GM21825 (cell line): ENCODE results near the gene KERA.

Source experiments
- ATAC-seq: cut with Tn5 transposase; IDR thresholded peaks from one replicate; pipeline ENCODE4 v1.9.1; 2021; ENCODE audit warnings: mild to moderate bottlenecking, moderate library complexity; ENCODE audit not compliant: unreplicated experiment

Gene KERA

DNA sequence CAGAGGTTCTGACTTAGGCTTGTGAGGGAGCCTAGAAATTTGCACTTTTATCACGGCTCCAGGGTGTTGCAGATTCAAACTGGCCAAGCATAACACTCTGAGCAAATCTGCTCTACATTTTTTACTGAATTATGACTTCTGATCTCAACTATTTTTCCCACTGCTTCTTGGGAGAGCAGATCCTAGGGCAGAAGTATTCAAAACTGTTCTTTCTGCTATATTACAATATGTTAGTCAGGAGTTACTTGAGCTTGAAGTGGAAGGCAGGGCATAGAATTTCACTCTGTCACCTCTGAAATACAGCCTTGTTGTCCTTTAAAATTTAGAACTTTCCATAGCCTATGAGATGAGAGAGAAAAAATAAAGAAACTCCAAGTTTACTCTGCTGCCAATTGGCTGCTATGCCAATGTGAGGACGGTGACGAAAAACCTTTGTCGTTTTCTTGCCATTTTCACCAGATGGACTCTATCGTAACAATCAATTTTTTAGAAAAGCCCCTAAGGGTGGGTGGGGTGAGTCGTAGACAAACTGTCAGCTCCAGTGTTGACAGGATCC lies 16.4 kb upstream of the KERA start:
- ATAC-seq: no peak

GRCh38 chr12:91073426-91073825 lies 15.6 kb upstream of the KERA start:
- no peak for ATAC-seq

GRCh38 chr12:91072931-91073330 lies 15.1 kb upstream of the KERA start:
- no peak for ATAC-seq

GRCh38 chr12:91070936-91071335 lies 13.1 kb upstream of the KERA start:
- no peak for ATAC-seq

GRCh38 chr12:91065396-91065795 lies 7.6 kb upstream of the KERA start:
- no peak for ATAC-seq

GRCh38 chr12:91064640-91065039 lies 6.8 kb upstream of the KERA start:
- no peak for ATAC-seq

DNA sequence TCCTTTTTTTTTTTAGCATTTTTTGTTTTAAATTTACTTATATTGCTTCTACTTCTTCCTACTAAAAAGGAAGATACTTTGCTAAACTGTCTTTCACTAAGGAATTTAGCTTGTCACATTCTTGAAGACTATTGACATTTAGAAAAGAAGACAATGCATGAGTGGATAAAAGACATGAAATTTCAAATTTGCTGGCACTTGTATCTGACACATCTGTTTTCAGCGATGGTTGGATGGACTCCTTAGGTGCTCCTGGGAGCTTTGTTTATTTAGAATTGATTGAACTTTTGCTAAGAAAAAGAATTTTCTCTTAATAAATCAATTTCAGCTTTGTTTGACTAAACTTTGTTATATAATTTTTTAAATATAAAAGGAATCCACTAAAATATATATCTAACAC lies 3.3 kb upstream of the KERA start:
- ATAC-seq: no peak

DNA sequence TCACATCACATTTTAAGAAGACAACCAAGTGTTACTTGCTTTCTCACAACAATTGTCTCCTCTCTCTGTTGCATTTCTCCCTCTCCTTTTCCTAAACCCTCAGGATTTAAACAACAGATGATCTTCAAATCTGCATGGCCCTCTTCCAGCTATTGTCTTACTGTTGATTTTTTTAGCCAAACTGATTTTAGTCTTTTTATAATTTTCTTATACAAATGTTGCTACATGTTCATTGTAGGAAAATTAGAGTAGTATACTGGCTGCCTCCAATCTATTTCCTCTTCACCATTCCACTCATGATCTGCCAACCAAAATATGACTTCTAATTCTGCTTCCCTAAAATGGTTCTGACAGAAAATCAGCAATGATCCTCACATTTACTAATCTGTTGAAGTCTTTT lies 1.4 kb upstream of the KERA start:
- no peak for ATAC-seq

- no peak for ATAC-seq
Observed at GRCh38 chr12:91058786-91059185, 962 bp upstream of the KERA start.

GRCh38 chr12:91056488-91056887 lies 1.3 kb downstream of the KERA start:
- no peak for ATAC-seq

GRCh38 chr12:91055976-91056375 lies 1.8 kb downstream of the KERA start:
- no peak for ATAC-seq

GRCh38 chr12:91053951-91054715 lies 3.7 kb downstream of the KERA start:
- ATAC-seq: no peak

DNA sequence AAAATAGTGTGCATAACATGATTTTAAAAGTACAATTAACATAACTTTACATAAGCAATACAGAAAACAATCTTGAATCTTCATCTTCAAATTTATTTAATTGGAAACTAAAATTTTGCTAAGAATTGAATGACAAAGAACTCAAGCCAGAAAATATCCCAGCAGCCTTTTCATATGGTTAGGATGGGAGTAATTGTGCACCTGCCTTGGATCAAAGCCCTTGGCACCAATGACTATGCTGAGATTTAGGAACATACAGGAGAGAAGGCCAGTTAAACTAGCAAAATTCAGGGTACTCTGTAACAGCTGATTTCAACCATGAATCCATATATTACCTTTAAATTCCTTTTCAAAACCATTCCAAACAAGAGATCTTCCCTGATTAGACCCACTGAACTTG lies 5.8 kb downstream of the KERA start:
- ATAC-seq: no peak

DNA sequence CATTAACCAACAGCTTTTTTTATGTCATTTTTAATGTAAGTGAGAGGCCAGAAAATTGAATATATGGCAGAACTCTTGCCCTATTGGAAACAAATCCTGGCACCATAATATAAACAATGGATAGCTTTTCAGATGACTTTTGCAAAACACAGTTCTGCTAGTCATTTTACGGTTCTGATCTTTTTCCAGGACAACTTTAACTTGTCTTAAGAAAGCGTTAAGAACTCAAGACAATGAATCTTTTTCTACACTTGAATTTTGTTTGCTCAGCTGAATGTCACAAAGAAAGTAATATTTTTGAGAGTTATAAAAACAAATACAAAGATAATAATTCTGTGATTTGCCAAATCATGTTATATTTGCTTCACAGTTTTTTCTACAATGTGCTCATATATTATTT lies 13.2 kb downstream of the KERA start:
- ATAC-seq: no peak

GRCh38 chr12:91043408-91043807 lies 14.4 kb downstream of the KERA start:
- no peak for ATAC-seq

- no peak for ATAC-seq
Observed at GRCh38 chr12:91040096-91040755, 17.6 kb downstream of the KERA start.

- ATAC-seq: no peak
Observed at GRCh38 chr12:91037276-91037675, 20.5 kb downstream of the KERA start.

DNA sequence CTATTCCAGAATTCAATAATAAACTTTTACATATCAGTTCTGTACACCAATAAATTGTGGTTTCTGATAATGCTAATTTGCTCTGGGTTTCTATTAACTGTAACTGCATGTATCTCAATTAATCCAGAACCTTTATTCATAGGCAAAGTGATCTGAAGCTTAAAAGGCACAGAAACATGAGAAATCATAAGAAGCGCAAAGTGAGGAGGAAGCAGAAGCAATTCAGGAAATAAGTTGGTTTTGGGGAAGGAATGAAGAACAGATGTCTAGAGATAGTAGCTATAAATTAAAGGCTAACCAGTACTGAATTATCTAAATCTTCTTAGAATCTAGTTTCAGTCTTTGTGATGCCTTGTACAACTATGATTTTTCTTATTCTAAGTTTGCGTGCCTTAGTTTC lies 24.6 kb downstream of the KERA start:
- no peak for ATAC-seq

DNA sequence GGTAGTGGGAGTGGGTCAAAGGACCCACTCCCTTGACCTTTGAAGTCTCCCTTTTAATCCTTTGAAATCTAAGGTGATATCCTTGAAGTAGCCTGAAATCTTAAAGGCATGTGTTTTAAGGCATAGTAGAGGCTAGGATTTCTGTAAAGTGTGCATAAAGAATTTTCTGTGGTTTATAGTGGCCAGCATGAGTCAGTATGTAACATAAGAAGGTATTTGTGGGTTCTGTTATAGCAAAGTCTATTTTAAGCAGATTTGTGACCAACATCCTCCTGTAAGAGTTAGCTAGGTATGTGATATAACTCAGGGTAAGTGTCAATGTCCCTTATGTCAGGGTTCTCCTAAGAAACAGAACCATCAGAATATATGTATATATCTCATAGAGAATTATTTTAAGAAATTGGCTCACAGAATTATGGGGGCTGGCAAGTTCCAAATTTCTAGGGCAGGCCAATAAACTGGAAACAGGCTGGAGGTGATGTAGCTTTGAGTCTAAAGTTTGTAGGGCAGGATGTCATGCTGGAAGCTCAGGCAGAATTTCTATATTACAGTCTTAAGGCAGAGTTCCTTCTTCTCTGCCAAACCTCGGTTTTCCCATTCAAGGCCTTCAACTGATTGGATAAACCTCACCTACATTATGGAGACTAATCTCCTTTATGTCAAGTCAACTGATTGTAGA lies 34.4 kb downstream of the KERA start:
- no peak for ATAC-seq

GRCh38 chr12:91021076-91021475 lies 36.7 kb downstream of the KERA start:
- no peak for ATAC-seq

GRCh38 chr12:91019455-91019854 lies 38.4 kb downstream of the KERA start:
- ATAC-seq: no peak
